ENCODE data around the gene RPA3.

Gene RPA3

DNA sequence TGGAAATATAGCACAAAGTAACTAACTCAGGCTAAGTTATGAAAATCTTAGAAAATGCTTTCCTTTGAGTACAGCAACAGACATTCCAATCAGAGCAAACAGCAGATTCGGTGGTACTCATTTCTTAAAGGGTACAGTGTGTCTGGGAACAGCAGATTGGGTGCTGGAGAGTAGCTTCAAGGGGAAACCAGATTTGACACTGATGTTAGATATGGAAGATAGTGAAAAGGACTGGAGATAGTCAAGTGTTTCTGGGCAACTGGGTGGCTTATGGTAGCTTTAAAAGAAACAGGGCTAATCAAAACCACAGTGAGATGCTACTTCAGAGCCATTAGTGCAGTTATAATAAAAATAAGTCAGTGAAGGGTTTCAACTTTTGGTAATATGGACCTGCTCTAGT is 89.9 kb downstream of the RPA3 start:
- no peak overlapping the region for H3K4me3 ChIP-seq (ENCODE audit: low read length)
- H3K27me3 ChIP-seq (ENCODE audit: low read depth, low read length): no peaks in the 10 kb centered on the region
- TF ChIP-seq EZH2phosphoT487 (IDR thresholded peaks at IDR 0.05; ENCODE audit: low read depth): no peak
- TF ChIP-seq, protein P1, sequence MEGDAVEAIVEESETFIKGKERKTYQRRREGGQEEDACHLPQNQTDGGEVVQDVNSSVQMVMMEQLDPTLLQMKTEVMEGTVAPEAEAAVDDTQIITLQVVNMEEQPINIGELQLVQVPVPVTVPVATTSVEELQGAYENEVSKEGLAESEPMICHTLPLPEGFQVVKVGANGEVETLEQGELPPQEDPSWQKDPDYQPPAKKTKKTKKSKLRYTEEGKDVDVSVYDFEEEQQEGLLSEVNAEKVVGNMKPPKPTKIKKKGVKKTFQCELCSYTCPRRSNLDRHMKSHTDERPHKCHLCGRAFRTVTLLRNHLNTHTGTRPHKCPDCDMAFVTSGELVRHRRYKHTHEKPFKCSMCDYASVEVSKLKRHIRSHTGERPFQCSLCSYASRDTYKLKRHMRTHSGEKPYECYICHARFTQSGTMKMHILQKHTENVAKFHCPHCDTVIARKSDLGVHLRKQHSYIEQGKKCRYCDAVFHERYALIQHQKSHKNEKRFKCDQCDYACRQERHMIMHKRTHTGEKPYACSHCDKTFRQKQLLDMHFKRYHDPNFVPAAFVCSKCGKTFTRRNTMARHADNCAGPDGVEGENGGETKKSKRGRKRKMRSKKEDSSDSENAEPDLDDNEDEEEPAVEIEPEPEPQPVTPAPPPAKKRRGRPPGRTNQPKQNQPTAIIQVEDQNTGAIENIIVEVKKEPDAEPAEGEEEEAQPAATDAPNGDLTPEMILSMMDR (IDR thresholded peaks at IDR 0.05; ENCODE audit: low read depth, low read length): no peak
- no peak overlapping the region for H3K4me2 ChIP-seq (ENCODE audit: low read length)
- no peak overlapping the region for H3K9ac ChIP-seq (ENCODE audit: low read length)
- no peaks in the 10 kb centered on the region for H4K20me1 ChIP-seq (ENCODE audit: insufficient read depth, low read length)
- H3K9me3 ChIP-seq (ENCODE audit: insufficient read depth, low read length): no peaks in the 10 kb centered on the region
- no peak overlapping the region for H2AFZ ChIP-seq (ENCODE audit: low read depth, low read length)
- no peaks in the 10 kb centered on the region for H3K79me2 ChIP-seq (ENCODE audit: low read length)
- no peak overlapping the region for H3K27ac ChIP-seq (ENCODE audit: low read length)
- no peaks in the 10 kb centered on the region for H3K4me1 ChIP-seq (ENCODE audit: low read length)
- no peaks in the 10 kb centered on the region for H3K36me3 ChIP-seq (replicated peaks; ENCODE audit: low read depth, low read length)

DNA sequence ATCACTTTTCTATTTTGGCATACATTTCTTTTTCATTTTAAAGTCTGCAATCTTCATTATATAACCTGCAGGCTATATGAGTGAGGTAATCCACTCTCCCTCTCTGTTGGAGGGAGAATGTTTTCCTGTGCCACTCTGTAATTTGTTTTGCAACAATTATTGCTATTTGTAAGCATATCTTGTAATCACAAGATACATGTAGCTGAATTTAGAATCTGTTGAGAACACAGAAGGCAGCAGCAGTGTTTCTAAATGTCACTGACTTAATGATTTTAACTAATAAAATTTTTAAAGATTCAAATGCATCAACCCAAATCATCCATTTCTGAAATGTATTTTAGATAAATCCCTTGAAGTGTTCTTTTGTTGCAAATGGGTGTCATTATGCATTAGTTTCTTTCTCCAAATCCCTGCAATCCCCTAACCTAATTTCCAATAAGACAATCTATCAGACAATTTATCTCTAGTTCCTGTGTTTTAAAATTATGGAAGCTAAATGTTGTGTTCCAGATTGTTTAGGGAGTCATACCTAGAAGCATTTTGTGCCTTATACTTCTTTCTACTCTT is 97.7 kb downstream of the RPA3 start:
- no peaks in the 10 kb centered on the region for H3K36me3 ChIP-seq (replicated peaks; ENCODE audit: low read depth, low read length)
- H3K4me1 ChIP-seq (ENCODE audit: low read length): no peaks in the 10 kb centered on the region
- no peak overlapping the region for H3K4me2 ChIP-seq (ENCODE audit: low read length)
- H3K27ac ChIP-seq (ENCODE audit: low read length): no peak overlapping the region
- no peaks in the 10 kb centered on the region for H4K20me1 ChIP-seq (ENCODE audit: insufficient read depth, low read length)
- H3K9me3 ChIP-seq (ENCODE audit: insufficient read depth, low read length): no peaks in the 10 kb centered on the region
- H2AFZ ChIP-seq (ENCODE audit: low read depth, low read length): no peak overlapping the region
- H3K9ac ChIP-seq (ENCODE audit: low read length): no peak overlapping the region
- H3K27me3 ChIP-seq (ENCODE audit: low read depth, low read length): no peaks in the 10 kb centered on the region
- no peak overlapping the region for H3K4me3 ChIP-seq (ENCODE audit: low read length)
- TF ChIP-seq, protein P1 (IDR thresholded peaks at IDR 0.05; ENCODE audit: low read depth, low read length): no peak
- no peak for TF ChIP-seq EZH2phosphoT487 (IDR thresholded peaks at IDR 0.05; ENCODE audit: low read depth)
- H3K79me2 ChIP-seq (ENCODE audit: low read length): no peaks in the 10 kb centered on the region

DNA sequence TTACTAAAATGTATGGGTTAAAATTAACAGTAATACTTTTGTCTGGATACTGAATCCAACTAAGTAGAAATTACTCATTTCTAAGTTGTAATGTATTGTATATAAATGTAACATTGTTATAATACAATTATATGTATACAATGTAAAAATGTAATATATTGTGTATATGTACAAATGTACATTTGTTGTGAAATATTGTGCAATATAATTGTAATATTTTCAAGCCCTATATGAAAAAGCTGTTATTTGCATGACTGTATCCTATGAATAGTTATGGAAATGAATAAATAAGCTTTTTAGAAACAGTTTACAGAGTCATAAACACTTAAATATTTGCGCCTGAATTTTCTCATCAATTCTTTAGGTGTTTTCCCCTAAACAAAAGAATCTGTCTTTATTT is 98.2 kb downstream of the RPA3 start:
- H3K4me1 ChIP-seq (ENCODE audit: low read length): no peaks in the 10 kb centered on the region
- H3K9me3 ChIP-seq (ENCODE audit: insufficient read depth, low read length): no peaks in the 10 kb centered on the region
- H3K4me2 ChIP-seq (ENCODE audit: low read length): no peak overlapping the region
- H3K9ac ChIP-seq (ENCODE audit: low read length): no peak overlapping the region
- no peaks in the 10 kb centered on the region for H3K36me3 ChIP-seq (replicated peaks; ENCODE audit: low read depth, low read length)
- no peak overlapping the region for H2AFZ ChIP-seq (ENCODE audit: low read depth, low read length)
- no peaks in the 10 kb centered on the region for H4K20me1 ChIP-seq (ENCODE audit: insufficient read depth, low read length)
- no peak overlapping the region for H3K4me3 ChIP-seq (ENCODE audit: low read length)
- no peaks in the 10 kb centered on the region for H3K79me2 ChIP-seq (ENCODE audit: low read length)
- TF ChIP-seq EZH2phosphoT487 (IDR thresholded peaks at IDR 0.05; ENCODE audit: low read depth): no peak
- TF ChIP-seq, protein P1 (IDR thresholded peaks at IDR 0.05; ENCODE audit: low read depth, low read length): no peak
- H3K27me3 ChIP-seq (ENCODE audit: low read depth, low read length): no peaks in the 10 kb centered on the region
- no peak overlapping the region for H3K27ac ChIP-seq (ENCODE audit: low read length)

DNA sequence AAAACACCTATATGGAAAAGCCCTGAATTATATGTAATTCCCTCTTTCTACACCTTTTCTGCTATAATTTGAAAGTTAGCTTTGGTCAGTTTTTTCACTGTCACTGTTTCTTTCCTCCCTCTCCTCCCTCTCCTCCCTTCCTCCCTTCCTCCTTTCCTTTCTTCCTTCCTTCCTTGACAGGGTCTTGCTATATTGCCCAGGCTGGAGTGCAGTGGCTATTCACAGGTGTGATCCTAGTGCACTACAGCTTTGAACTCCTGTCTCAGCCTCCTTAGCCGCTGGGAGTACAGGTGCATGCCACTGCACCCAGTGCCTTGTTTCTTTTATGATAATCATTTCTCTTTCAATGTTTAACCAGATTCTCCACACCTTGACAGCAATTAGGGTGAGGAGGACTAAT is 100.0 kb downstream of the RPA3 start:
- no peaks in the 10 kb centered on the region for H3K4me1 ChIP-seq (ENCODE audit: low read length)
- no peaks in the 10 kb centered on the region for H3K36me3 ChIP-seq (replicated peaks; ENCODE audit: low read depth, low read length)
- H3K4me3 ChIP-seq (ENCODE audit: low read length): no peak overlapping the region
- H3K79me2 ChIP-seq (ENCODE audit: low read length): no peaks in the 10 kb centered on the region
- no peaks in the 10 kb centered on the region for H3K27me3 ChIP-seq (ENCODE audit: low read depth, low read length)
- no peak overlapping the region for H3K9ac ChIP-seq (ENCODE audit: low read length)
- H3K27ac ChIP-seq (ENCODE audit: low read length): no peak overlapping the region
- H2AFZ ChIP-seq (ENCODE audit: low read depth, low read length): no peak overlapping the region
- TF ChIP-seq EZH2phosphoT487 (IDR thresholded peaks at IDR 0.05; ENCODE audit: low read depth): no peak
- TF ChIP-seq, protein P1 (IDR thresholded peaks at IDR 0.05; ENCODE audit: low read depth, low read length): no peak
- H4K20me1 ChIP-seq (ENCODE audit: insufficient read depth, low read length): no peaks in the 10 kb centered on the region
- no peak overlapping the region for H3K4me2 ChIP-seq (ENCODE audit: low read length)
- no peaks in the 10 kb centered on the region for H3K9me3 ChIP-seq (ENCODE audit: insufficient read depth, low read length)

Measured in OCI-LY3 (cell line).